PC-9 (cell line): ENCODE results near the gene SEMA6A. TPM values are rescaled to one million over a fixed set of nuclear protein-coding genes. Genes with fewer than 3 reads are reported as not detected.

Experiments
- BruUV-seq: library from RNA; stranded (reverse); fragments of 400-500 nt; replicated peaks from 2 replicates; lab custom pipeline; 2021; lab: Mats Ljungman, UMichigan
- CTCF ChIA-PET: fragments of 300-600 bp; sonication (Branson Sonifier 250); formaldehyde crosslinking; loops from one replicate; lab custom pipeline; 2022; ENCODE audit warnings: antibody characterized with exemption; lab: Charles Lee
- POLR2A ChIA-PET: fragments of 300-600 bp; sonication (Branson Sonifier 250); formaldehyde crosslinking; loops from one replicate; lab custom pipeline; 2022; ENCODE audit warnings: antibody characterized with exemption; ENCODE audit not compliant: unreplicated experiment; lab: Charles Lee
- DNase-seq, 2 experiments: peaks; one replicate each; pipeline versions ENCODE4 v3.0.0 to v3.0.0-alpha.2; 2015 to 2022; ENCODE audit warnings: mixed read lengths in 1 of 2
- H2AFZ ChIP-seq: fragments of 200-600 bp; sonication (generic); 2 replicates; pipeline ENCODE4 v1.8.1; 2017; ENCODE audit warnings: antibody characterized with exemption
- H3F3A ChIP-seq: fragments of 200-600 bp; sonication (generic); 2 replicates; pipeline ENCODE4 v1.8.1; 2017; ENCODE audit warnings: antibody characterized with exemption, mild to moderate bottlenecking, low read depth; ENCODE audit not compliant: insufficient read depth
- H3K27ac ChIP-seq: fragments of 200-600 bp; sonication (generic); 2 replicates; pipeline ENCODE4 v1.6.1; 2016; ENCODE audit warnings: mixed run types
- H3K27me3 ChIP-seq: fragments of 200-600 bp; sonication (generic); 2 replicates; pipeline ENCODE4 v1.6.1; 2016; ENCODE audit warnings: low read depth, mixed run types; ENCODE audit not compliant: insufficient read depth
- H3K36me3 ChIP-seq: fragments of 200-600 bp; sonication (generic); 2 replicates; pipeline ENCODE4 v1.6.1; 2016; ENCODE audit warnings: low read depth, mixed run types
- H3K4me1 ChIP-seq: fragments of 200-600 bp; sonication (generic); replicated peaks from 2 replicates; pipeline ENCODE4 v1.6.1; 2016; ENCODE audit warnings: mixed run types; ENCODE audit not compliant: insufficient read depth
- H3K4me2 ChIP-seq: fragments of 200-600 bp; sonication (generic); 2 replicates; pipeline ENCODE4 v1.6.1; 2017; ENCODE audit warnings: mixed run types
- H3K4me3 ChIP-seq: fragments of 200-600 bp; sonication (generic); 2 replicates; pipeline ENCODE4 v1.6.1; 2016; ENCODE audit warnings: mixed run types
- H3K79me2 ChIP-seq: fragments of 200-600 bp; sonication (generic); 2 replicates; pipeline ENCODE4 v1.6.1; 2017; ENCODE audit warnings: low read depth, mixed run types
- H3K9me2 ChIP-seq: fragments of 200-600 bp; sonication (generic); 2 replicates; pipeline ENCODE4 v1.8.1; 2017; ENCODE audit warnings: mild to moderate bottlenecking; ENCODE audit not compliant: insufficient read depth
- H3K9me3 ChIP-seq: fragments of 200-600 bp; sonication (generic); 2 replicates; pipeline ENCODE4 v1.8.1; 2016; ENCODE audit warnings: low read depth; ENCODE audit not compliant: insufficient read depth
- H4K20me1 ChIP-seq: fragments of 200-600 bp; sonication (generic); 2 replicates; pipeline ENCODE4 v1.8.1; 2017; ENCODE audit not compliant: insufficient read depth
- CTCF ChIP-seq: fragments of 200-600 bp; sonication (generic); conservative IDR thresholded peaks from 2 replicates; pipeline ENCODE4 v1.6.1; 2017; ENCODE audit warnings: mixed run types, antibody characterized with exemption, mild to moderate bottlenecking, moderate library complexity
- EZH2 ChIP-seq: fragments of 200-600 bp; sonication (generic); IDR thresholded peaks from 2 replicates; pipeline ENCODE4 v1.8.0; 2017; ENCODE audit warnings: antibody characterized with exemption, low read depth
- intact Hi-C: fragments of 100-400 bp; cut with micrococcal nuclease; formaldehyde crosslinking; loops from one replicate; pipeline ENCODE4 v1.10.0; 2022; ENCODE audit not compliant: unreplicated experiment
- total RNA-seq: library from RNA; stranded (reverse); gene quantifications from 2 replicates; pipeline ENCODE4 v1.2.3, GENCODE V29; 2021

The SEMA6A gene
- total RNA-seq, 1 experiment from 2014 or later, result not detected

DNA sequence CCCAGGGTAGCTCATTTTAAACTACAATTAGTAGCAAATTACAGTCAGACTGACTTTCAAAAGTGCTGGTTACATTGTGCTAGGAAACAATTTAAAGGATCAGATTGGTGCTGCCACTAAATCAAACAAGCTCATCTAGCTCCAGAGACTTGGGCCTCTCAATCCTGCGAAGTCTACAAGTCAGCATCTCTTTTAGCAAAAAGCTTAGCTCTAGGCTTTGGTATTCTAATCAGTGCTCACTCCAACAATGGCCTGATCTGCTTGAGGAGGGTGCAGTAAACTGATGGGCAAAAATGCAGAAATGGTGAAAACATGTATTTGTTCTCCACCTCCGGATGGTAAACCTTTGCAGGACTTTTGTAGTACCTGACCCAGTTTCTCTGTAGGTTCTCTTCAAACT is 47.0 kb upstream of the SEMA6A start:
- Histone ChIP-seq H3F3A (no peaks in the 10 kb centered on the region), H3K27me3 (peaks cover 34% of the 10 kb centered on the region), H3K9me3 (no peaks in the 10 kb centered on the region), H3K27ac (no peak overlapping the region), H3K4me1 (no peaks in the 10 kb centered on the region), H3K4me2 (no peak overlapping the region), H3K36me3 (no peaks in the 10 kb centered on the region), H3K4me3 (no peak overlapping the region), H2AFZ (no peak overlapping the region), H3K79me2 (no peaks in the 10 kb centered on the region), H3K9me2 (no peaks in the 10 kb centered on the region), H4K20me1 (no peaks in the 10 kb centered on the region)
- no peak for DNase-seq
- BruUV-seq, result no TSS peak
- ChIA-PET CTCF (no interaction called here), POLR2A (no interaction called here)
- intact Hi-C loops, result no loop called here
- TF ChIP-seq CTCF (no peak), EZH2 (no peak)

DNA sequence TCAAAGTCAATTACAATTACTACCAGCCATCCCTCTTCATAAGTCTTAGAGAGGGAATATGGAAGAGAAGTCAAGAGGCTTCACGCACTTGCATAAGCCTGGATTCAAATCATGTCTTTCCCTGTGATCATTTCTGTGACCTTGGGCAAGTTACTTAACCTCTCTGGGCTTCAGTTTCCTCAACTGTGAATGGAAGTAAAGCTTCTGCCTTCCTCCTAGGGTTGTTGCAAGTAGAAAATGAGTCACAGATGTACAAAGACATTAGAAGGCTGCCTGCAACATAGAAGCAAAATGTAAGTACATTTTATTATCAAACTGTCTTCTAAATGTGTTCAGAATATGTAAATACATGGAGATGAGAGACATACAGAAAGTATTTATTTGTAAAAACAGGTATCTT is 42.3 kb upstream of the SEMA6A start:
- H3K9me3 ChIP-seq, result no peaks in the 10 kb centered on the region
- CTCF ChIA-PET, result no interaction called here
- no peaks in the 10 kb centered on the region for H3K4me1 ChIP-seq
- no peaks in the 10 kb centered on the region for H3K9me2 ChIP-seq
- H3K4me3 ChIP-seq, result no peak overlapping the region
- H3K79me2 ChIP-seq, result no peaks in the 10 kb centered on the region
- H3K36me3 ChIP-seq, result no peaks in the 10 kb centered on the region
- intact Hi-C loops, result no loop called here
- no peaks in the 10 kb centered on the region for H3F3A ChIP-seq
- H3K27ac ChIP-seq, result no peak overlapping the region
- no peaks in the 10 kb centered on the region for H4K20me1 ChIP-seq
- H2AFZ ChIP-seq, result no peak overlapping the region
- H3K4me2 ChIP-seq, result no peak overlapping the region
- TF ChIP-seq EZH2, result no peak
- no peak for TF ChIP-seq CTCF
- no TSS peak for BruUV-seq
- POLR2A ChIA-PET, result no interaction called here
- peaks cover 31% of the 10 kb centered on the region for H3K27me3 ChIP-seq
- DNase-seq, result no peak

- CTCF ChIA-PET, result no interaction called here
- H3K27me3 ChIP-seq, result peaks cover 34% of the 10 kb centered on the region
- no peaks in the 10 kb centered on the region for H3K79me2 ChIP-seq
- BruUV-seq, result no TSS peak
- no peak overlapping the region for H2AFZ ChIP-seq
- intact Hi-C loops, result no loop called here
- no peak for DNase-seq
- POLR2A ChIA-PET, result no interaction called here
- TF ChIP-seq CTCF (no peak), EZH2 (no peak)
- no peak overlapping the region for H3K4me2 ChIP-seq
- no peaks in the 10 kb centered on the region for H3K9me3 ChIP-seq
- no peak overlapping the region for H3K27ac ChIP-seq
- no peaks in the 10 kb centered on the region for H3F3A ChIP-seq
- H4K20me1 ChIP-seq, result no peaks in the 10 kb centered on the region
- H3K9me2 ChIP-seq, result no peaks in the 10 kb centered on the region
- no peaks in the 10 kb centered on the region for H3K36me3 ChIP-seq
- H3K4me3 ChIP-seq, result no peak overlapping the region
- no peaks in the 10 kb centered on the region for H3K4me1 ChIP-seq
Measured at GRCh38 chr5:116614603-116614920, 39.9 kb upstream of the SEMA6A start.
